GDM1 (cell line): ENCODE measurements around the gene MYOCOS.

Experiments
- DNase-seq: peaks from one replicate; lab custom pipeline; 2025; lab: John Stamatoyannopoulos, UW

The MYOCOS gene

DNA sequence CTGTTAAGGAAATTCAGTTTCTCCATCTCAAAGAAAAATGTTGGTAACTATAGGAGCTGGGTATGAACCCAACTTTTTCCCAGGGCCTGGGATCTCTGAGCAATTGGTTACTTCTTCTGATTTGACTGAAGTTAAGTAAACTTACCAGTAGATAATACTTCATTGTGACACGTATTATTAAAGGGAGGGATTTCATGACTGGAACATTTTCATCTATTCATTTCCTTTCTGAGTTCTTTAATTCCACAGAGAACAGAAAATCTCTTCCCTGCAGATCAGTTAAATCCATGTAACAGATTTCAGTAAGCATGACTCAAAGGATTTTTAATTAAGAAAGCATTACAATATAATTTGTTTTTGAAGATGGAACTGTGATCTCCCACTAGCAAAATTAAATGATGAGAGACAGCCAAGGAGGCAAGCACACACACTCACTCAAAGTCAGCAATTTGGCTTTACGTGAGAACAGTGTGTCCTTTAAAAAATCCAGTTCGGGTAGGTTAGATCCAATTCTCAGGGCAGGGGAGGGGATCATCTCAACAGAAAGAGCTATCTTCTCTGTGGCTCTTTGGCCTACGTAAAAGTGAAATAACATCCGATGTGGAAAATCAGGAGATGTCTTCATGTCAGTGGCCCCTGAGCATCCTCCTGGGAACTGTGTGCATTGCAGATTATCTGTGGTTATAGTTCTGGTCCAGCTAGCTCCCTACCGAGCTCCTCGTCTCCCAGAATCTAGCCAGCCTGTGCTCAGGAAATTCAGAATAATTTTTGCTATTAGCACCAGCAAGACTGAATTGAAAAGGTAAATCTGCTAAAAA, 41.2 kb downstream of the MYOCOS start:
- DNase-seq, result no peak

DNA sequence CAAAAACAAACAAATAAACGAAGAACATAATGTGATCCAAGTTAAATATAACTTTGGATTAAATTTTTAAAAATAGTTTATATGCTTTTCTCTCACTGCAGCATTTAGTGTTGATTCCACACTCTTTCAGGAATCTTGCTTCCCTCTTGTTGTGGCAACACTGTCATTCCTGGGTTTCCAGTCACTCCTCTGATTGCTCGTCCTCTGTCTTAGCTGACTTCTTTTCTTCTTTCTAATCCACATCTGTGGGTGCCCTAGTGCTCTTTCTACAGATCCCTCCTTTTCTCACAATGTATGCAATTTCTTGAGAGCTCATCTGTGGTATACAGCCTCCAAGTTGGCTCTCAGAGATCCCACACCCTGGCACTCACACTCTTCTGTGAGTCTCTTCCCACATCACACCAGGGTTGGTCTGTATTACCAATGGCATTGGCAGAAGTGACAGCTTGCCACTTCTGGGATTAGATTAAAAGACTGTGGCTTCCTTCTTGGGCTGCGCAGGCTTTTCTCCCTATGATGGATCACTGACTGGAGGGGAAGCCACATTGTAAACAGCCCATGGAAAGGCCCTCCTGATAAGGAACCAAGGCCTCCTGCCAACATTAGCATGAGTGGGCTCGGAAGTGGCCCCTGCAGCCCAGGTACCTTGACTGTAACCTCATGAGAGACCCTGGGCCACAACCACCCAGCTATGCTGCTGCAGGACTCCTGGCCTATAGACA, 42.0 kb downstream of the MYOCOS start:
- no peak for DNase-seq

DNA sequence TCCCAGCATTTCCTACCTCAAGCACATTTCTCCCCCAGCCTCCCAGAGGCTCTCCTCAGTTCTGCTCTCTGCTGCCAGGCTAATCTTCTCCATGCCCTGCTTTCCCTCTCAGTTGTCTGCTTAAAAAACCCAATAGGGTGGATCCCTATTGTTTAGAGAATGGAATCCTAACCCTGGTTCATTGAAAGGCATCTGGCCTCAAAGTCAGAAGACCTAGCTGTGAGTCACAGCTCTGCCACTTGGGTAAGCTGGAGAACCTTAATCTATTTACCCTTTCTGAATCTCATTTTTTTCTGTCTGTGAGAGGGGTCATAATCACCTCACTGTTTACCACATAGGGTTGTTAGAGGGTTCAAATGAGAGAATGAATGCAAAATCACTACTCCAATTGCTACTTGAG, 42.9 kb downstream of the MYOCOS start:
- DNase-seq, result no peak

DNA sequence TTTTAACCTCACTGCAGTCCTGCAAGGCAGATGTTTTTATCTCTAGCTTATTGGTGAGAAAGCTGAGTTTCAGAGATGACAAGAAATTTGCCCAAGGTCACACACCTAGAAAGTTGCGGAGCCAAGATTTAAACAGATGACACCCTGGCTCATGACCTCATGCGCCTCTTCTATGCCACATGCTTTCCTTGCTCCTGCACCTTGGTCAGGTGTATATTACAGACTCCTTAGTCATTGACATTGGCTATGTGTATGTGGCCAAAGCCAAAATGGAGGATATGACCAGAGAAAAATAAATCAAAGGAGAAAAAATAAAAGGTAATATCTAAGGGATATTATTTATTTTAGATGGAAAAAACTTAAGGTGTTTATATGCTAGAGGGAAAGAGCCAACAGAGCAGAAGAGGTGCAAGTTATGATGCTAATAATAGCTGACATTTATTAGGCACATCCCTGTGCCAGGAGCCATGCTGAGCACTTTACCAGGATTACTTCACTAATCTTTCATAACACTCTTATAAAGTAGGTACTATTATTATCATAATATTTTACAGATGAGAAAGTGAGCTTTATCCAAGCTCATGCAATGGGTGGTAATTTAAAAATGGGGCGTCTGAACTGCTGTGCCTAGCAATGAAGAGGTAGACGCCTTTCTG, 44.2 kb downstream of the MYOCOS start:
- DNase-seq, result no peak

DNA sequence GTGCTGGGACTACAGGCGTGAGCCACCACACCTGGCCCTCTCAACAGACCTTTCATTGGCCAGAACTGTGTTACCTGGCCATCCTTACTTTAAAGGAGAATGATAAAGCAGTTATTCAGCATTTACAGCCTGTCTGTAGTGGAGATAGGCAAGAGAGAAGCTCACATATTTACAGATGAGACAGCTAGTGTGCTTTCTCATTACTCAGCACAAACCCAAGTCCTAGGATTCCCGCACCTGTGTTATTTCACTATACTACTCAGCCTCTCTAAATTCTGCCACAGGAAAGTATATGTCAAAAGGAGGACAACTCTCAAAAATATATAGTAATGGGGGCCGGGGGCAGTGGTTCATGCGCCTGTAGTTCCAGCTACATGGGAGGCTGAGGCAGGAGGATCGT, 46.3 kb downstream of the MYOCOS start:
- no peak for DNase-seq

DNA sequence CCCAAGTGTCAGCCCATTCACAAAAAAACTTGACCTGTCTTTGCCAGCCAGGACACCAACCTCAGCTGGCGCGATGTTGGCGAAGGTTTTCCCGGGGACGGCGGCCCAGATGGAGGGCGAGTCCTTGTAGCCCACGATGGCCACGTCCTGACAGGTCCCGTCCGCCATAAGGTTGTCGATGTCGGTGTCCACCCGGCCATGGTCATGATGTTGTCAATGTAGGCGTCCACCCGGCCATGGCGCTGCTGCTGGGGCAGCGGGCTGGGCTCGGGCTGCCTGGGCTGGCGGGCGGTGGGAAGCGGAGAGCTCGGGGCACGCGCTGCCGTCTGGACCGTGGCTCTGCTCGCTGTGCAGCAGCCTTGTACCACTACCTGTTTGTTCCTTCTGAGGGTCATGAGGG, 48.7 kb downstream of the MYOCOS start:
- no peak for DNase-seq

DNA sequence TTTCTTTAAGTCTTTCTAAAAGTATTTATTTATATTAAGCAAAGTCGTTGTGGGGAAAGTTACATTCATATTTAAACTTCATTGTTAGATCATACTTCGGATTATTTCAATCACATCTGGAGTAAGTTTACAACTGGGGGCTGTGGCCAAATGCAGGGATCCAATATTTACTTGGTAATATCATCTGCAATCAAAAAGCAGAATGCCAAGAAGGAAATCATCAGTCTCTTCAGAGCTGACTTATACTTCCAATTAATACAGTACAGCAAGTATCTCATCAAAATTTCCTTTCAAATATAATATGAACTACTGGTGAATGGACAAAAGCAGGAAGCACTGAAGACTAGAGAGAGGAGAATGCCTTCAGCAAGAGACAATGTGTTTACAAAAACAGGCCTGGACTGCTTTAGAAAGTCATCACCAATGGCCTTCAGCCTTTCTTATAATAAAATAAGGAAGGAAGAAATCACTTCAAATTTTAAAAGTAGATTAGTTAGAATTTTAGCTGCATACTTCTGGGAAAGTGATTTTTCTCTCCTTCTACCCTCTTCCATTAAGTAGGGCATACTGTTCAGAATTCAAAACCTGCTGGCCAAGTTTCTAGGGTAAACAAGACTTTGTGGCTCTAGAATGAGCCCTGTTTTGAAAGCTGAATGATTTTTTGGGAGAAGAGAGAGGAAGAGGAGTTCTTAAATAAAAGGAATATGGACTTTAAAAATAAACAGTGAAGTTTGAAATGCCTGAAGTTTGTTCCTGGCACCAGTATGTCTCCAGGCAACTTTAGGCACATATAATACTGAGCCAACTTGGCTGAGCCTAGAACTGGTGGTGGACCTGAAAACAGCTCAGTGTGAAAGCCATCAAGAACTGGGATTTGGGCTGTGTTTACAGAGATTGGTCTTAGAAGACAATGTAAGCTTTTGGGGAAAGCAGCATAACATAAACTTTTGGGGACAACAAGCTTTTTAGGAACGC, 52.7 kb downstream of the MYOCOS start:
- no peak for DNase-seq
